Activated CD8-positive, alpha-beta memory T cell treated with anti-CD3 and anti-CD28 coated beads, Interleukin-2, amount 50 U/mL, for 4 hours (primary cell): ENCODE data around the gene SPEF1.
"Not testable (repeated sequence)": the region's sequence is repeated elsewhere in the genome, so short reads cannot be mapped to it uniquely, and the experiment has no call there.

Experiments
- DNase-seq: peaks from one replicate; pipeline ENCODE4 v3.0.0-alpha.2; 2020

Gene SPEF1

DNA sequence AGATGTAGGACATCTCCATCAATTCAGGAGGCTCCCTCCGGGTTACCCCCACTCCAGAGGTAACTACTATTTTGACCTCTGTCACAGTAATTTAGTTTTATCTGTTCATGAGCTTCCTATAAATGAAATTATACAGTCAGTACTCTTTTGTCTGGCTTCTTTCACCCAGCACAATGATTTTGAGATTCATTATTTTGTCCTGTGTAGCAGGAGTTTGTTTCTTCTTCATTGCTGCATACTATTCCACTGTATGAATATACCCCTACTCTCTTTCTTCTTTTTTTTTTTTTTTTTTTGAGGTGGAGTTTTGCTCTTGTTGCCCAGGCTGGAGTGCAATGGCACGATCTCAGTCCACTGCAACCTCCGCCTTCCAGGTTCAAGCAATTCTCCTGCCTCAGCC is 27.3 kb upstream of the SPEF1 start:
- DNase-seq, result no peak

GRCh38 chr20:3804781-3805180 is 23.5 kb upstream of the SPEF1 start:
- no peak for DNase-seq

- DNase-seq, result no peak
These were observed 23.1 kb upstream of the SPEF1 start for GRCh38 chr20:3804254-3804751.

DNA sequence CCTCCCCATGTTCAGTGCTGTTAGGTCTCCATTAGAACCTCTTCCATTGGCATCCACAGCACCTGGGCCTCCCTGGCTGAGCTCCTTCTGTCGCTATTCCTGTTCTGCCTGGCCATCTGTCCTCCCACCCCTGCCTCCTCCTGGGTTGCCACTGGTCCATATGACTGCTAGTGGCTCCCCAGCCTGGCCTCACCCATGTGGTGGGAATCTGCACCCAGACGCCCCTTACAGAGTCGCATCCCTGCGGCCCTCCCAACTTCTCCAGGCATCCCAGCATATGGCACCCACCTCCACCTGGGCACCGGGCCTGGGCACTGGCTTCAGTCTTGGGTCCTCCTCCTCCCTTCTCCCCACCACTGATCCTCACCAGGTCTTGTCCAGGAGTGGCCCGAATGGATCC is 22.6 kb upstream of the SPEF1 start:
- DNase-seq, result no peak

DNA sequence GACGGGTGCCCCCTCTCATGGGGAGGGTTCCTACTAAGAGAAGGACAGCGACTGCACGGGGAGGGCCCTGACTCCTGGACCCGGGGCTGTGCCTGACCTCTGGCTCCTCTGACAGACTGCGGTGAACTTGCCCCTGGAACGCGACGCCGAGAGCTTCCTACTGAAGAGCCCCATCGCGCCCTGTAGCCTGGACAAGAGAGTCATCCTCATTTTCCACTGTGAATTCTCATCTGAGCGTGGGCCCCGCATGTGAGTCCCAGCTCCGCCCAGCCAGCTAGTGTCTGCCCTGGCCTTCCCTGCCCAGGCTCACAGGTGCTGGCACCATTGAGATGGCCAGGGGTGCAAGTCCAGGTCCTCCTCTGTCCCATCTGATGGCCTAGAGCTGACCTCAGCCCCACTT is 22.0 kb upstream of the SPEF1 start:
- DNase-seq, result no peak

GRCh38 chr20:3802524-3803239 is 21.4 kb upstream of the SPEF1 start:
- no peak for DNase-seq

GRCh38 chr20:3801846-3802245 is 20.6 kb upstream of the SPEF1 start:
- no peak for DNase-seq

GRCh38 chr20:3801299-3801698 is 20.1 kb upstream of the SPEF1 start:
- no peak for DNase-seq

GRCh38 chr20:3800878-3801260 is 19.6 kb upstream of the SPEF1 start:
- no peak for DNase-seq

DNA sequence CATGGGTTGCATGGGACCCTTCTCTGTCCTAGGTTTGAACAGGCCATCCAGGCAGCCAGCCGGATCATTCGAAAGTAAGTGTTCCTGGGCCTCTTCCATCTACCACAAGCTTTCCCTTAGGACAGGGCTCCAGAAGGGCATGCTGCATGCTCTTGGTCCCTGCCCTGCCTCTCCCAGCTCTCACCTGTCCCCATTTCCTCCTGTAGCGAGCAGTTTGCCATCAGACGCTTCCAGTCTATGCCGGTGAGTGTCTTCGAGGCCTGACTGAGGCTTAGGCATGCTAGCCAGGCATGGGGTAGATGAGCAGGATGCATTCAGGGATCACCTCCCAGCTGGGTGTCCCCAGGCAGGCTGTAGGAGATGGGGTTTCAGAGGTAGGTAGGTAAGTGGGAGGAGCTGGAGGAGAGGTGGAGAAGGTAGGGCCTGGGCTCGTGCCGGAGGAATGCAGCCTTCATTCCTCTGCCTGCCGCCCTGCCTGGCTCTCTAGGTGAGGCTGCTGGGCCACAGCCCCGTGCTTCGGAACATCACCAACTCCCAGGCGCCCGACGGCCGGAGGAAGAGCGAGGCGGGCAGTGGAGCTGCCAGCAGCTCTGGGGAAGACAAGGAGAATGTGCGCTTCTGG is 19.1 kb upstream of the SPEF1 start:
- no peak for DNase-seq

- DNase-seq, result no peak
These were observed 17.6 kb upstream of the SPEF1 start for GRCh38 chr20:3798908-3799248.

GRCh38 chr20:3798373-3798768 is 17.1 kb upstream of the SPEF1 start:
- DNase-seq, result no peak

DNA sequence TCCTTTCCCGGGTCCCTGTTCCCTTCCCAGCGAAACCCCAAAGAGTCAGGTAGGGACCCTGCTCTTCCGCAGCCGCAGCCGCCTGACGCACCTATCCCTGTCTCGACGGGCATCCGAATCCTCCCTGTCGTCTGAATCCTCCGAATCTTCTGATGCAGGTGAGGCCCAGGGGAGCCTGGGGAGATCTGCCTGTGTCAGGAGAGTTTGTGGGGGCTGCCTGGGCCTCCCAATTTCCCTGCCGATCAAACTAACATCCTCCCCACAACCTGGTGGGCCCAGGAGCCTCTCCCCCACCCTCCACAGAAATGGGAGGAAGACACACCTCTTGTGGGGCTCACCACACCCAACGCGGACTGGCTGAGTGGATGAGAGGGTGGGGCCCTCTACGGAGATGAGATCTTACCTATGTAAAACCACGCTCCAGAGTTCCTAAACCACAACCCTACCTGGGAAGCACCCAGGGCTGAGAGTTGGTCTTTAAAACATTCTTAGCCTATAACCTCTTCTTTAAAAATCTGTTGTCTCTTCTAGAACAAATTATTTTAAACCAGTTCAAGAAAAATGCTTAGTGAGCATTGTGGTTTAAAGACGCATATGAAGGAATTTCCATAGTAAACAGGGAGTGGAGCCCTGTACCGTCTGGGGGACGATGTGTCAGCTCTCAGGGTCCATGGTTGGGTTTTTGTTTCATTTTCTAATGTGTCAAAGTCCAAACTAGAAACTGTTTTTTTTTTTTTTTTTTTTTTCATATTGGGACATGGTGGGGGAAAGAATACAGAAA is 16.5 kb upstream of the SPEF1 start:
- no peak for DNase-seq

GRCh38 chr20:3797226-3797545 is 15.9 kb upstream of the SPEF1 start:
- no peak for DNase-seq

GRCh38 chr20:3796477-3797225 is 15.4 kb upstream of the SPEF1 start:
- DNase-seq, result no peak

GRCh38 chr20:3795511-3796468 is 14.5 kb upstream of the SPEF1 start, which contains the start of gene CDC25B:
Gene CDC25B, plus strand, starts transcription at chr20:3796310. Its CDS starts 222 bp downstream, at chr20:3796532.
- DNase-seq, result peak; percentile 89

- no peak for DNase-seq
These were observed 13.6 kb upstream of the SPEF1 start for GRCh38 chr20:3794701-3795420.

DNA sequence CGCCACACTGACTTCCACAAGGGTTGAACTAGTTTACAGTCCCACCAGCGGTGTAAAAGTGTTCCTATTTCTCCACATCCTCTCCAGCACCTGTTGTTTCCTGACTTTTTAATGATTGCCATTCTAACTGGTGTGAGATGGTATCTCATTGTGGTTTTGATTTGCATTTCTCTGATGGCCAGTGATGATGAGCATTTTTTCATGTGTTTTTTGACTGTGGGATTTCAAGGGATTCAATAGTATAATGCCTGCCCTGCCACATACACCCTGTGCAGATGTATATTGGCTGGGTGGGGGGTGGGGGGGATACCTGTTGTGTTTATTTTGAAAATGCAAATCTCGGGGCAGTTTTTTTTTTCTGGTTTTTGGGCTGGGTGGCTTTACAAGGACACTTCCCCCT is 12.9 kb upstream of the SPEF1 start:
- not testable (repeated sequence) for DNase-seq

DNA sequence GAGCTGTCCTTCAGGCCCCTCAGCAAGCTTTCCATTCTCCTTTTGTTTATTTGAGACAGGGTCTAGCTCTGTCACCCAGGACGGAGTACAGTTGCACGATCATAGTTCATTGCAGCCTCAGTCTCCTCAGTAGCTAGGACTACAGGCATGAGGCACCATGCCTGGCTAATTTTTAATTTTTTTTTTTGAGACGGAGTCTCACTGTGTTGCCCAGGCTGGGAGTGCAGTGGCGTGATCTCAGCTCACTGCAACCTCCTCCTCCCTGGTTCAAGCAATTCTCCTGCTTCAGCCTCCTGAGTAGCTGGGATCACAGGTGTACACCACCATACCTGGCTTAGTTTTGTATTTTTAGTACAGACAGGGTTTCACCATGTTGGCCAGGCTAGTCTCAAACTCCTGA is 8.0 kb upstream of the SPEF1 start:
- DNase-seq, result not testable (repeated sequence)

GRCh38 chr20:3788685-3789155 is 7.5 kb upstream of the SPEF1 start:
- no peak for DNase-seq

DNA sequence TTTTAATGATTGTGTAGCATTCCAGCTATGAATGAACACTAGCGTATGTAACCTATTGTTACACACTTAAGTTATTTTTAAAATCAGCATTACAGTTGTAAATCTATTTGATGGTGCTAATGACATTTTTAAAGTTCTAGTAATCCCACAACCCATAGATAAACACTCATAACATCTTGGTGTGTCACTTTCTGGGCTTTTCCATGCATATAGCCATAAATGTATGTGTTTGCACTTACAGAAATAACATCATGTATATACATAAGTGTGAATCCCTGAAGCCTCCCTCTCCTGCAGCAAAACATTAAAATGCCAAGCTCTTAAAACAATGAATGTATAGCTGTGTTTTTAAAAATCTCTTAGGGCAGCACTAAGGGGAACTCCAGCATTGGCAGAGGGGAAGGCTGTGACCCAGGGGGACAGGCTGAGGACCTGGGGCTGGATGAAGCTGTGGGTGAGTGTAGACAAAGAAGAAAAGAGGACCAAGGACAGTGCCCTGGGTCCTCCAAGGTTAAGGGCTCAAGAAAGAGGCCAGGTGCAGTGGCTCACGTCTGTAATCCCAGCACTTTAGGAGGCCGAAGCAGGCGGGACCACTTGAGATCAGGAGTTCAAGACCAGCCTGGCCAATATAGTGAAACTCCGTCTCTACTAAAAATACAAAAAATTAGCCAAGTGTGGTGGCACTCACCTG is 6.2 kb upstream of the SPEF1 start:
- no peak for DNase-seq
